Adipocyte (in vitro differentiated cells): ENCODE results near the gene HDX.
"Not testable (repeated sequence)": the region's sequence is repeated elsewhere in the genome, so short reads cannot be mapped to it uniquely, and the experiment has no call there.

Source experiments
- DNase-seq: peaks from one replicate; pipeline ENCODE4 v3.0.0-alpha.2; 2015; ENCODE audit warnings: low read depth
- H3K27me3 ChIP-seq: replicated peaks from 2 replicates; pipeline ENCODE4 v1.7.0; 2013; ENCODE audit warnings: mild to moderate bottlenecking, low read length, moderate library complexity; ENCODE audit not compliant: control insufficient read depth, insufficient read depth
- H3K36me3 ChIP-seq: 2 replicates; pipeline ENCODE4 v1.7.0; 2013; ENCODE audit warnings: low read length, mild to moderate bottlenecking, moderate library complexity; ENCODE audit not compliant: control insufficient read depth, insufficient read depth, severe bottlenecking
- H3K4me1 ChIP-seq: 2 replicates; pipeline ENCODE4 v1.7.0; 2013; ENCODE audit warnings: mild to moderate bottlenecking, low read length, moderate library complexity; ENCODE audit not compliant: control insufficient read depth, insufficient read depth
- H3K4me3 ChIP-seq: 2 replicates; pipeline ENCODE4 v1.7.0; 2013; ENCODE audit warnings: mild to moderate bottlenecking, low read length, moderate library complexity
- H3K9ac ChIP-seq: 2 replicates; pipeline ENCODE4 v1.7.0; 2013; ENCODE audit warnings: mild to moderate bottlenecking, low read length, moderate library complexity
- H3K9me3 ChIP-seq: 2 replicates; pipeline ENCODE4 v1.7.0; 2013; ENCODE audit warnings: mild to moderate bottlenecking, low read length, moderate library complexity; ENCODE audit not compliant: control insufficient read depth

The HDX gene

GRCh38 chrX:84336646-84337045, 165.6 kb downstream of the HDX start:
- Histone ChIP-seq H3K9ac (no peak overlapping the region), H3K36me3 (no peaks in the 10 kb centered on the region), H3K4me3 (no peak overlapping the region), H3K27me3 (no peaks in the 10 kb centered on the region), H3K9me3 (no peaks in the 10 kb centered on the region), H3K4me1 (no peaks in the 10 kb centered on the region)
- DNase-seq, result no peak

GRCh38 chrX:84335121-84335520, 167.1 kb downstream of the HDX start:
- Histone ChIP-seq H3K9ac (no peak overlapping the region), H3K36me3 (no peaks in the 10 kb centered on the region), H3K9me3 (no peaks in the 10 kb centered on the region), H3K4me3 (no peak overlapping the region), H3K27me3 (no peaks in the 10 kb centered on the region), H3K4me1 (no peaks in the 10 kb centered on the region)
- DNase-seq, result no peak

GRCh38 chrX:84322083-84322827, 180.0 kb downstream of the HDX start:
- no peaks in the 10 kb centered on the region for H3K4me1 ChIP-seq
- H3K9me3 ChIP-seq, result no peaks in the 10 kb centered on the region

GRCh38 chrX:84320614-84321013, 181.6 kb downstream of the HDX start:
- no peaks in the 10 kb centered on the region for H3K27me3 ChIP-seq
- H3K9ac ChIP-seq, result no peak overlapping the region
- H3K9me3 ChIP-seq, result peaks cover 4% of the 10 kb centered on the region
- DNase-seq, result peak; percentile 5
- H3K36me3 ChIP-seq, result no peaks in the 10 kb centered on the region
- no peaks in the 10 kb centered on the region for H3K4me1 ChIP-seq
- no peak overlapping the region for H3K4me3 ChIP-seq

More at GRCh38 chrX:84322083-84322827, 180.0 kb downstream of the HDX start:
- no peak for DNase-seq
- Histone ChIP-seq H3K9ac (no peak overlapping the region), H3K27me3 (no peaks in the 10 kb centered on the region), H3K36me3 (no peaks in the 10 kb centered on the region), H3K4me3 (no peak overlapping the region)

GRCh38 chrX:84320023-84320422, 182.2 kb downstream of the HDX start:
- H3K9ac ChIP-seq, result no peak overlapping the region
- H3K4me1 ChIP-seq, result no peaks in the 10 kb centered on the region
- H3K27me3 ChIP-seq, result no peaks in the 10 kb centered on the region
- no peak overlapping the region for H3K4me3 ChIP-seq
- H3K9me3 ChIP-seq, result peaks cover 7% of the 10 kb centered on the region
- no peak for DNase-seq
- H3K36me3 ChIP-seq, result no peaks in the 10 kb centered on the region

- Histone ChIP-seq H3K9me3 (peaks cover 10% of the 10 kb centered on the region), H3K4me1 (no peaks in the 10 kb centered on the region), H3K36me3 (no peaks in the 10 kb centered on the region), H3K4me3 (no peak overlapping the region), H3K9ac (no peak overlapping the region), H3K27me3 (no peaks in the 10 kb centered on the region)
- no peak for DNase-seq
Measured at GRCh38 chrX:84318661-84319060, 183.6 kb downstream of the HDX start.

- H3K9ac ChIP-seq, H3K36me3 ChIP-seq, H3K4me3 ChIP-seq, DNase-seq, H3K27me3 ChIP-seq, H3K4me1 ChIP-seq, H3K9me3 ChIP-seq: not testable (repeated sequence)
Measured at GRCh38 chrX:84315946-84316345, 186.3 kb downstream of the HDX start.
